GM19397 (cell line): ENCODE data around the gene AMPH.
"Not testable (repeated sequence)": the region's sequence is repeated elsewhere in the genome, so short reads cannot be mapped to it uniquely, and the experiment has no call there.

Experiments used
- ATAC-seq: cut with Tn5 transposase; IDR thresholded peaks from one replicate; pipeline ENCODE4 v1.9.1; 2021; ENCODE audit warnings: mild to moderate bottlenecking, moderate library complexity; ENCODE audit not compliant: unreplicated experiment

The AMPH gene

DNA sequence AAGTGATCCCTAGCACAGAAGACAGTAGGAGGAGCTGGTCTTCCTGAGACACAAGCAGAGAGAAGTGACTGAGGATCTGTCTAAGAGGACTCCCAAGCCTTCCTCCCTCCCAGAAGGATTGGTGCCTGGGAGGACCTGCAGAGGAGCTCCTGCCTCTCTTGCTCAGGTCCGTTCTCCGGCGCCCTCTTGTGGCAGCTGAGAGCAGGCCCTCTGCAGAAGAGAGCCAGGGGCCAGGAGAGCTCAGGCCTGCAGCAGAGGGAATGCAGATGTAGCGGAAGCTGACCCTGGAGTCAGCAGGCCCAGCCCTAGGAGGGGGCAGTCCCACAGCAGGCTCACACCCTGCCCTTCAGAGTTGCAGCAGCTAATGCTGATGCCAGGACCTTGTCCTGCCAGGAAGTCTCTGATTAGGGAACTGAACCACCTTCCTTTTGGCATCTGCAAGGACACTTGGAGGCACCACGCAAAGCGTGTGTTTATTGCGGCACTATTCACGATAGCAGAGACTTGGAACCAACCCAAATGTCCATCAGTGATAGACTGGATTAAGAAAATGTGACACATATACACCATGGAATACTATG lies 276.8 kb downstream of the AMPH start:
- ATAC-seq = not testable (repeated sequence)

DNA sequence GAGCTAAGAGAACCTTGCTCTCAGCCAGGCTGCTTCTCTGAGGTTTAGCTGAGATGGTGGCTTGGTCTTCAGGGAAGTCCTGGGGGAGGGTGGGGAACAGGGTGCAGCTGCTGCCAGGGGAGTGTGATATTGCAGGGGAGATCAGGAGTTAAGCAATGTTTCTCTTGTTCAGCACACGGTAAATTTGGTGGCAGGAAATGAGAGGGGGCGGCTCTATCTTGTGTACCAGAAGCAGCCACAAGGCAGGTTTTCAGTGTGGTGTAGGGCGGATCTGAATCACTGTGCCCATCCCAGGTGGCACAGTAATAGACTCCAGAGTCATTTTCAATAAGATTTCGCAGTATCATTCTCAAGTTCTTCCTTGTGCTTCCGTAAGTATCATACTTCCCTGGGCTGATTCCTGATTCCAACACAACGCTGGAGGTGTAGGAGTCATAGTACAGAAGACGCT lies 277.7 kb downstream of the AMPH start:
- not testable (repeated sequence) for ATAC-seq

DNA sequence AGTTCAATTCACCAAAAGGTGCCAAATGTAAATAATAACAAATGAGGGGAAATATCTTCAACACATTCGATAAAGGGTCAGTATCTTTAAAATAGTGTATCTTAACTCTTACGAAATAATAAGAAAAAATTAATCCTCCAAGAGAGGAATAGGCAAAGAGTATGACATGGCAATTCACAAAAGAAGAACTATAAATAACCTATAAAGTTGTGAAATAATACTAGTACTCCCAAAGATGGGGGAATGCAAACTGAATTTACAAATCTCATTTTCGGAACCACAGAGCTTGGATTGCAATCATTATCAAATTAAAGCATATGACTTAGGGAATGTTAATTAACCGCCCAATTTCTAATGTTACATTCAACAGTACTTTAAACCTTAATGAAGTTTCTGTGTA lies 279.6 kb downstream of the AMPH start:
- ATAC-seq = no peak

DNA sequence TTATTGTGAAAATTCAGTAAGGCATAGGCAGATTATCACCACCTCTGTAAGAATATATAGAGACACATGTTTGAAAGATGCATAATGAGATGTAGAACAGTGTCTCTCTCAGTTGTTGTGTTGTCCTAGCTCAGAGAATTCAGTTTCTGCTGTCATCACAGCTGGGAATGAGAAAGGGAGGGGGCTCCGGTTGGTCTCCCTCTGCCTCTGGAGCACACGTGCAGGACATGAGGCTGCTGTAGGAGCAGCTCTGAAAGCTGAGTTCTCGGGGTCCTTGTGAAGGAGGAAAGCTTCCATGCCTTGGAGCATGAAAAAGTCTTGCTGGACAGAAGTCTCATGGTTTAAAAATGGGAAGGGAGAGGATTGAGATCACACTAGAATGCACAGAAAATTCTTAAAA lies 280.4 kb downstream of the AMPH start:
- ATAC-seq = not testable (repeated sequence)

DNA sequence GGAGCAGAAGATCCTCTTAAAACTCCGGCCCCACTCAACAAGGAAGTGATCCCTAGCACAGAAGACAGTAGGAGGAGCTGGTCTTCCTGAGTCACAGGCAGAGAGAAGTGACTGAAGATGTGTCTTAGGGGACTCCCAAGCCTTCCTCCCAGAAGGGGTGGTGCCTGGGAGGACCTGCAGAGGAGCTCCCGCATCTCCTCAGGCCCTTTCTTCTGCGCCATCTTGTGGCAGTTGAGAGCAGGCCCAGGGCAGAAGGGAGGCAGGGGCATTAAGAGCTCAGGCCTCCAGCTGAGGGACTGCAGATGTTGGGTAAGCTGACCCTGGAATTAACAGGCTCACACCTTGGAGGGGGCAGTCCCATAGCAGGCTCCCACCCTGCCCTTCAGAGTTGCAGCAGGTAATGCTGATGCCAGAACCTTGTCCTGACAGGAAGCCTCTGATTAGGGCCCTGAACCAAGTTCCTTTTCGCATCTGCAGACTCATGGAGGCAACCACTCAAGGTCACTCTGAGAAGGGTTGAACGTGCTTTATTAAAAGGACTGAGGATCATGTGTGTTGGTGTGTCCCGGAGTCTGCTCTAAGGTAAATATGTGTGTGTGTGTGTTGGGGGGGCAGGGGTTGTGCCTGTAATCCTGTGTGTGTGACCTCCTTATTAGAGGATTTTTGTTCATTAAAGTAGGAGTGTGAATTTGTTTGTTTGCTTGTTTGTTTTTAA lies 281.1 kb downstream of the AMPH start:
- peak; percentile 70 for ATAC-seq

DNA sequence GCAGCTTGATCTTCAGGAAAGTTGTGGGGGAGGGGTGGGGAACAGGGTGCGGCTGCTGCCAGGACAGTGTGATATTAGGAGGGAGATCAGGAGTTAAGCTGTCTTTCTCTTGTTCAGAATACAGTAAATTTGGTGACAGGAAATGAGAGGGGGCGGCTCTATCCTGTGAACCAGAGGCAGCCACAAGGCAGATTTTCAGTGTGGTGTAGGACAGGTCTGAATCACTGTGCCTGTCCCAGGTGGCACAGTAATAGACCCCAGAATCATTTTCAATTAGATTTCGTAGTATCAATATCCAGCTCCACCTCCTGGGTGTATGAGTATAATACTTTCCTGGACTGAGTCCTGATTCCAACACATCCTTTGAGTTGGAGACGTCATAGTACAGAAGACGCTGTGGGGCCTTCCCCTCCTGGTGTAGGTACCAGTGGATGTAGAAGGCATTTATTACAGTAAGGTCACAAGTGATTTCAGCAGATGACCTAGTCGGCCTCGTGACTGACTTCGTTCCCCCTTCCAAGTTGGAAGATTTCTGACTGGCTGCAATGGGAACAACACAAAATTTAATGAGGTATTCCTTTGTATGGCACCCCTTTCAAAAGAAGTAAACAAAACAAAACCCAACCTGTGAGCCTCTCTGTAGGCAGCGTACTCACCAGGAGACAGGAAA lies 281.9 kb downstream of the AMPH start:
- ATAC-seq = not testable (repeated sequence)

DNA sequence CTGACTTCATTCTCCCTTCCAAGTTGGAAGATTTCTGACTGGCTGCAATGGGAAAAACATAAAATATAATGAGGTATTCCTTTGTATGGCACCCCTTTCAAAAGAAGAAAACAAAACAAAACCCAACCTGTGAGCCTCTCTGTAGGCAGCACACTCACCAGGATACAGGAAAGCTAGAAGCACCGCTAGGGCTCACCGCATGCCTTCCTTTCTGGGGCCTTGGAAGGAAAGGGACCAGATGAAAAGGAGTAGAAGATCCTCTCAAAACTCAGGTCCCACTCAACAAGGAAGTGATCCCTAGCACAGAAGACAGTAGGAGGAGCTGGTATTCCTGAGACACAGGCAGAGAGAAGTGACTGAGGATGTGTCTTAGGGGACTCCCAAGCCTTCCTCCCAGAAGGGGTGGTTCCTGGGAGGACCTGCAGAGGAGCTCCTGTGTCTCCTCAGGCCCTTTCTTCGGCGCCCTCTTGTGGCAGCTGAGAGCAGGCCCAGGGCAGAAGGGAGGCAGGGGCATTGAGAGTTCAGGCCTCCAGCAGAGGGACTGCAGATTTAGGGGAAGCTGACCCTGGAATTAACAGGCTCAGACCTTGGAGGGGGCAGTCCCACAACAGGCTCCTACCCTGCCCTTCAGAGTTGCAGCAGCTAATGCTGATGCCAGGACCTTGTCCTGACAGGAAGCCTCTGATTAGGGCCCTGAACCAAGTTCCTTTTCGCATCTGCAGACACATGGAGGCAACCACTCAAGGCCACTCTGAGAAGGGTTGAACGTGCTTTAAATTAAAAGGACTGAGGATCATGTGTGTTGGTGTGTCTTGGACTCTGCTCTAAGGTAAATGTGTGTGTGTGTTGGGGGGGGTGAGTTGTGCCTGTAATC lies 285.6 kb downstream of the AMPH start:
- ATAC-seq = peak; percentile 54

DNA sequence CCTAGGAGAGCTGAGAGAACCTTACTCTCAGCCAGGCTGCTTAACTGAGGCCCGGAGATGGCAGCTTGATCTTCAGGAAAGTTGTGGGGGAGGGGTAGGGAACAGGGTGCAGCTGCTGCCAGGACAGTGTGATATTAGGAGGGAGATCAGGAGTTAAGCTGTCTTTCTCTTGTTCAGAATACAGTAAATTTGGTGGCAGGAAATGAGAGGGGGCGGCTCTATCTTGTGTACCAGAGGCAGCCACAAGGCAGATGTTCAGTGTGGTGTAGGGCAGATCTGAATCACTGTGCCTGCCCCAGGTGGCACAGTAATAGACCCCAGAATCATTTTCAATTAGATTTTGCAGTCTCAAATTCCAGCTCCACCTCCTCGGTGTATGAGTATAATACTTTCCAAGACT lies 286.4 kb downstream of the AMPH start:
- peak; percentile 49 for ATAC-seq

DNA sequence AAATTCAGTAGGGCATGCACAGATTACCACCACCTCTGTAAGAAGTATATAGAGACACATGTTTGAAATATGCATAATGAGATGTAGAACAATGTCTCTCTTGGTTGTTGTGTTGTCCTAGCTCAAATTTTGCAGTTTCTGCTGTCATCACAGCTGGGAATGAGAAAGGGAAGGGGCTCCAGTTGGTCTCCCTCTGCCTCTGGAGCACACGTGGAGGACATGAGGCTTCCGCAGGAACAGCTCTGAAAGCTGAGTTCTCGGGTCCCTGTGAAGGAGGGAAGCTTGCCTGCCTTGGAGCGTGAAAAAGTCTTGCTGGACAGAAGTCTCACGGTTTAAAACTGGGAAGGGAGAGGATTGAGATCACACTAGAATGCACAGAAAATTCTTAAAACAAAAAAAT lies 289.0 kb downstream of the AMPH start:
- ATAC-seq = not testable (repeated sequence)

DNA sequence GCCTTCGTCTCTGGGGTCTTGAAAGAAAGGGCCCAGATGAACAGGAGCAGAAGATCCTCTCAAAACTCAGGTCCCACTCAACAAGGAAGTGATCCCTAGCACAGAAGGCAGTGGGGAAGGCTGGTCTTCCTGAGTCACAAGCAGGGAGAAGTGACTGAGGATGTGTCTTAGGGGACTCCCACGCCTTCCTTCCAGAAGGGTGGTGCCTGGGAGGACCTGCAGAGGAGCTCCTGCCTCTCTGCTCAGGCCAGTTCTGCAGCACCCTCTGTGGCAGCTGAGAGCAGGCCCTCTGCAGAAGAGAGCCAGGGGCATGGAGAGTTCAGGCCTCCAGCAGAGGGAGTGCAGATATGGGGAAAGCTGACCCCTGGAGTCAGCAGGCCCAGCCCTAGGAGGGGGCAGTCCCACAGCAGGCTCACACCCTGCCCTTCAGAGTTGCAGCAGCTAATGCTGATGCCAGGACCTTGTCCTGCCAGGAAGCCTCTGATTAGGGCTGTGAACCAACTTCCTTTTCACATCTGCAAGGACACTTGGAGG lies 289.9 kb downstream of the AMPH start:
- not testable (repeated sequence) for ATAC-seq

DNA sequence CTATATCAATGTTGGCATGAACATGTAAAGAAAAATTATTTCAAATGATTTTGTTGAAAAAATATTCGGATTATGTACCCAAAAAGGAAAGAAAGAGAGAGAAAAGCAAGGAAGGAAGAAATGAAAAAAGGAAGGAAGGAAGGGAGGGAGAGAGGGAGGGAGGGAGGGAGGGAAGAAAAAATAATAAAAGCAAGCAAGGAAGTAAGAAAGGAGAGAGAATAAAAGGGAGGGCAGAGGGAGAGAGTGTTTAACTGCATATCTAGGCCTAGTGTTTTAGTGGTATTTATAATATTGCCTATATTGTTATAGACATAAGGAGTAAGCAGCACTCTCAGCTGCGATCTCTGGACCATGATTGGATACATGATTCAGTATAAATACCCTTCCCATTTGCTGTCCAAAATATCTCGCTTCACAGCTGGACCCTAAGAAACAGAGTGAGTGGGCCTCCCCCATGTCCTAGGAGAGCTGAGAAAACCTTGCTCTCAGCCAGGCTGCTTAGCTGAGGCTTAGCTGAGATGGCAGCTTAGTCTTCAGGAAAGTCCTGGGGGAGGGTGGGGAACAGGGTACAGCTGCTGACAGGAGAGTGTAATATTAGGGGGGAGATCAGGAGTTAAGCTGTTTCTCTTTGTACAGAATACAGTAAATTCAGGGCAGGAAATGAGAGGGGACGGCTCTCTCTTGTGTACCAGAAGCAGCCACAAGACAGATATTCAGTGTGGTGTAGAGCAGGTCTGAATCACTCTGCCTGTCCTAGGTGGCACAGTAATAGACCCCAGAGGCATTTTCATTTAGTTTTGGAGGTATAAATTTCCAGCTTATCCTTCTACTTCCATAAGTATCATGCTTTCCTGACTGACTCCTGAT lies 291.0 kb downstream of the AMPH start:
- no peak for ATAC-seq

DNA sequence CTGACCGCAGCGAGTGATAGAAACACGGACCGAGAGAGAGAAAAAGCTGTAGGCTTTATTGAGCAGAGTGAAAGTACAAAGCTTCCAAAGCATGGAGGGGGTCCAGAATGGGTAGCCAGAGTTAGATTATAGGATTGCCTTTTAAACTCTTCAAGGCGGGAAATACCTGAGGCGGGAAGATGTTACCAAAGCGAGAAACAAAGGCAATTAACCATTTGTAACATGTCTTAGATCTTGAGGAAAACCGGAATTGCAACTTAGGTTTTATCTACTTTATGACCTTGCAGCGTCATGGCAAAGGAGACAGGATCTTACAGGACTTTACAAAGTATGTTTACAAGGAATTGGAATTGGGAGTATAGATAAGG lies 295.0 kb downstream of the AMPH start:
- ATAC-seq = not testable (repeated sequence)

DNA sequence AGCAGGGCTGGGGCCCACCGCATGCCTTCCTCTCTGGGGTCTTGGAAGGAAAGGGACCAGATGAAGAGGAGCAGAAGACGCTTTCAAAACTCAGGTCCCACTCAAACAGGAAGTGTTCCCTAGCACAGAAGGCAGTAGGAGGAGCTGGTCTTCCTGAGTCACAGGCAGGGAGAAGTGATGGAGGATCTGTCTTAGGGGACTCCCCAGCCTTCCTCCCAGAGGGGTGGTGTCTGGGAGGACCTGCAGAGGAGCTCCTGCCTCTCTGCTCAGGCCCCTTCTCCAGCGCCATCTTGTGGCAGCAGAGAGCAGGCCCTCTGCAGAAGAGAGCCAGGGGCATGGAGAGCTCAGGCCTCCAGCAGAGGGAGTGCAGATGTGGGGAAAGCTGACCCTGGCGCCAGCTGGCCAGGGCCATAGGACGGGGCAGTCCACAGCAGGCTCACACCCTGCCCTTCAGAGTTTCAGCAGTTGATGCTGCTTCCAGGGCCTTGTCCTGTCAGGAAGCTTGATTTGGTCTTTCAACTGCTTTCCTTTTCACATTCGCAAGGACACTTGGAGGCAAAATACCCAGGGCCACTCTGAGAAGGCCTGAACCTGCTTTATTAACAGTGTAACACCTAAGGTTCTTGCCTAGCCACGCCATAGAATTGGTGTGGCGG lies 295.6 kb downstream of the AMPH start:
- peak; percentile 98 for ATAC-seq

DNA sequence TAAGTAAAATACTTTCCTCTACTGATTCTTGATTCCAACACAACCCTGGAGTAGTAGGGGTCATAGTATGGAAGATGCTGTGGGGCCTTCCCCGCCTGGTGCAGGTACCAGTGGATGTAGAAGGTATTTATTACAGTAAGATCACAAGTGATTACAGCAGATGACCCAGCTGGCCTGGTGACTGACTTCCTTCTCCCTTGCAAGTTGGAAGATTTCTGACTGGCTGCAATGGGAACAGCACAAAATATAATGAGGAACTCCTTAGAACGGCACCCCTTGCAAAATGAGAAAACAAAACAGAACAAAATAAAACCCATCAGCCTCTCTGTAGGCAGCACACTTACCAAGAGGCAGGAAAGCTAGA lies 296.1 kb downstream of the AMPH start:
- no peak for ATAC-seq

DNA sequence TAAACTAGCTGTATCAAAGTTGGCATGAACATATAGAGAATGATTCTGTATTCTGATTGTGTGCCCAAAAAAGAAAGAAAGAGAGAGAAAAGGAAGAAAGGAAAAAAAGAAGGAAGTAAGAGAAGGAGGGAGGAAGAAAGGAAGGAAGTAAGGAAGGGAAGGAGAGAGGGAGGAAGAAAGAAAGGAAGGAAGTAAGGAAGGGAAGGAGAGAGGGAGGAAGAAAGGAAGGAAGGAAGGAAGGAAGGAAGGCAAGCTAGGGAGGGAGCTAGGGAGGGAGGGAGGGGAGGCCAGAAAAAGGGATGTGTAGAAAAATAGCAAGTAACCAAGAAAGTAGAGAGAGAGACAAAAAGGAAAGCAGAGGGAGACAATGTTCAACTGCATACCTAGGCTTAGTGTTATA lies 297.0 kb downstream of the AMPH start:
- ATAC-seq = no peak
